Measurements from ENCODE around the gene STK26.

GRCh38 chrX:132101206-132101605, 78.1 kb downstream of the STK26 start:
- no peak for TF ChIP-seq CTCF (IDR thresholded peaks at IDR 0.05 in 4 of 5, conservative IDR thresholded peaks at IDR 0.05 in 1 of 5)
- no peak for TF ChIP-seq POLR2A (IDR thresholded peaks at IDR 0.05)

Measured in gastrocnemius medialis (tissue), 4 donors.